ES-I3 (cell line): ENCODE data around the gene ITGA3.

Experiments used
- H3K36me3 ChIP-seq: 2 replicates; pipeline ENCODE4 v1.6.1; 2013; ENCODE audit warnings: mild to moderate bottlenecking, low read length, control low read depth, moderate library complexity; ENCODE audit not compliant: insufficient read depth
- H3K4me1 ChIP-seq: 2 replicates; pipeline ENCODE4 v1.6.1; 2013; ENCODE audit warnings: mild to moderate bottlenecking, control low read depth, low read length; ENCODE audit not compliant: insufficient read depth
- H3K9ac ChIP-seq: 2 replicates; pipeline ENCODE4 v1.6.1; 2013; ENCODE audit warnings: low read depth, mild to moderate bottlenecking, low read length, moderate library complexity
- H3K9me3 ChIP-seq: 2 replicates; pipeline ENCODE4 v1.6.1; 2013; ENCODE audit warnings: mild to moderate bottlenecking, low read length, moderate library complexity; ENCODE audit not compliant: control insufficient read depth, insufficient read depth

ITGA3 gene

GRCh38 chr17:50043290-50044148 lies 12.4 kb upstream of the ITGA3 start:
- H3K4me1 ChIP-seq = peaks cover 23% of the 10 kb centered on the region

GRCh38 chr17:50044483-50044882 lies 11.4 kb upstream of the ITGA3 start:
- Histone ChIP-seq H3K4me1 (peaks cover 30% of the 10 kb centered on the region), H3K9ac (no peak overlapping the region), H3K36me3 (no peaks in the 10 kb centered on the region), H3K9me3 (no peaks in the 10 kb centered on the region)

More at GRCh38 chr17:50043290-50044148, 12.4 kb upstream of the ITGA3 start:
- H3K9ac ChIP-seq = no peak overlapping the region
- H3K9me3 ChIP-seq = no peaks in the 10 kb centered on the region
- H3K36me3 ChIP-seq = no peaks in the 10 kb centered on the region

- Histone ChIP-seq H3K9me3 (no peaks in the 10 kb centered on the region), H3K4me1 (peaks cover 36% of the 10 kb centered on the region), H3K36me3 (no peaks in the 10 kb centered on the region), H3K9ac (no peak overlapping the region)
Measured at GRCh38 chr17:50045154-50045553, 10.8 kb upstream of the ITGA3 start.

GRCh38 chr17:50046179-50046578 lies 9.7 kb upstream of the ITGA3 start:
- H3K9me3 ChIP-seq = no peaks in the 10 kb centered on the region
- H3K36me3 ChIP-seq = no peaks in the 10 kb centered on the region
- H3K4me1 ChIP-seq = peaks cover 46% of the 10 kb centered on the region

GRCh38 chr17:50046667-50047066 lies 9.2 kb upstream of the ITGA3 start:
- H3K9ac ChIP-seq = no peak overlapping the region
- no peaks in the 10 kb centered on the region for H3K9me3 ChIP-seq
- H3K4me1 ChIP-seq = peaks cover 51% of the 10 kb centered on the region
- no peaks in the 10 kb centered on the region for H3K36me3 ChIP-seq

More at GRCh38 chr17:50046179-50046578, 9.7 kb upstream of the ITGA3 start:
- H3K9ac ChIP-seq = no peak overlapping the region

- H3K9me3 ChIP-seq = no peaks in the 10 kb centered on the region
- H3K36me3 ChIP-seq = no peaks in the 10 kb centered on the region
- peaks cover 56% of the 10 kb centered on the region for H3K4me1 ChIP-seq
- no peak overlapping the region for H3K9ac ChIP-seq
Measured at GRCh38 chr17:50047083-50047482, 8.8 kb upstream of the ITGA3 start.

- Histone ChIP-seq H3K36me3 (no peaks in the 10 kb centered on the region), H3K9me3 (no peaks in the 10 kb centered on the region), H3K4me1 (peaks cover 61% of the 10 kb centered on the region), H3K9ac (no peak overlapping the region)
Measured at GRCh38 chr17:50047488-50048126, 8.3 kb upstream of the ITGA3 start.

GRCh38 chr17:50048146-50048720 lies 7.7 kb upstream of the ITGA3 start:
- peaks cover 67% of the 10 kb centered on the region for H3K4me1 ChIP-seq
- no peak overlapping the region for H3K9ac ChIP-seq
- H3K9me3 ChIP-seq = no peaks in the 10 kb centered on the region
- H3K36me3 ChIP-seq = no peaks in the 10 kb centered on the region

- H3K4me1 ChIP-seq = peaks cover 73% of the 10 kb centered on the region
- H3K36me3 ChIP-seq = no peaks in the 10 kb centered on the region
- no peak overlapping the region for H3K9ac ChIP-seq
Measured at GRCh38 chr17:50048988-50049387, 6.9 kb upstream of the ITGA3 start.

GRCh38 chr17:50049636-50050035 lies 6.3 kb upstream of the ITGA3 start:
- H3K4me1 ChIP-seq = peaks cover 73% of the 10 kb centered on the region
- no peaks in the 10 kb centered on the region for H3K36me3 ChIP-seq
- H3K9ac ChIP-seq = no peak overlapping the region
- no peaks in the 10 kb centered on the region for H3K9me3 ChIP-seq

More at GRCh38 chr17:50048988-50049387, 6.9 kb upstream of the ITGA3 start:
- H3K9me3 ChIP-seq = no peaks in the 10 kb centered on the region

GRCh38 chr17:50050431-50051032 lies 5.4 kb upstream of the ITGA3 start:
- no peak overlapping the region for H3K9ac ChIP-seq
- no peaks in the 10 kb centered on the region for H3K9me3 ChIP-seq
- no peaks in the 10 kb centered on the region for H3K36me3 ChIP-seq
- peaks cover 73% of the 10 kb centered on the region for H3K4me1 ChIP-seq

- H3K9me3 ChIP-seq = no peaks in the 10 kb centered on the region
- no peaks in the 10 kb centered on the region for H3K36me3 ChIP-seq
- no peak overlapping the region for H3K9ac ChIP-seq
- peaks cover 73% of the 10 kb centered on the region for H3K4me1 ChIP-seq
Measured at GRCh38 chr17:50051082-50051576, 4.8 kb upstream of the ITGA3 start.

- Histone ChIP-seq H3K36me3 (no peaks in the 10 kb centered on the region), H3K4me1 (peaks cover 70% of the 10 kb centered on the region), H3K9ac (no peak overlapping the region), H3K9me3 (no peaks in the 10 kb centered on the region)
Measured at GRCh38 chr17:50051606-50052005, 4.3 kb upstream of the ITGA3 start.

GRCh38 chr17:50052241-50052796 lies 3.6 kb upstream of the ITGA3 start:
- Histone ChIP-seq H3K36me3 (no peaks in the 10 kb centered on the region), H3K4me1 (peaks cover 66% of the 10 kb centered on the region), H3K9me3 (no peaks in the 10 kb centered on the region), H3K9ac (no peak overlapping the region)
